GM12878 (cell line): Measurements from ENCODE around the gene IFIT3. TPM values are rescaled to one million over a fixed set of nuclear protein-coding genes. Genes with fewer than 3 reads are reported as not detected.

Source experiments
- ASH2L ChIP-seq: fragments of 300-600, 200-600 bp; sonication (generic); IDR thresholded peaks from 2 replicates; pipeline ENCODE4 v1.6.1; 2017; ENCODE audit warnings: low read depth, mild to moderate bottlenecking, borderline replicate concordance
- BCL11A ChIP-seq: IDR thresholded peaks from 2 replicates; pipeline ENCODE4 v1.6.1; 2011; ENCODE audit warnings: low read depth, low read length
- EED ChIP-seq: sonication (generic); IDR thresholded peaks from 2 replicates; pipeline ENCODE4 v1.6.1; 2016; ENCODE audit warnings: antibody characterized with exemption, low read depth
- FOS ChIP-seq: IDR thresholded peaks from 3 replicates; pipeline ENCODE4 v1.6.1; 2011; ENCODE audit warnings: borderline replicate concordance; ENCODE audit not compliant: insufficient read length; ENCODE audit errors: extremely low read depth
- FOXM1 ChIP-seq: IDR thresholded peaks from 2 replicates; pipeline ENCODE4 v1.6.1; 2012; ENCODE audit warnings: low read depth, mild to moderate bottlenecking, inconsistent platforms, low read length, moderate library complexity
- IKZF1 ChIP-seq: fragments of 450-650 bp; conservative IDR thresholded peaks from 2 replicates; pipeline ENCODE4 v1.6.1; 2017; ENCODE audit warnings: antibody characterized with exemption, mild to moderate bottlenecking
- JUND ChIP-seq: IDR thresholded peaks from 2 replicates; pipeline ENCODE4 v1.6.1; 2012; ENCODE audit warnings: low read depth, mild to moderate bottlenecking, low read length, improper control_type of control experiment, moderate library complexity
- KDM1A ChIP-seq: fragments of 200-600 bp; sonication (generic); IDR thresholded peaks from 2 replicates; pipeline ENCODE4 v1.6.1; 2016; ENCODE audit warnings: borderline replicate concordance
- MYB ChIP-seq: fragments of 150-350 bp; IDR thresholded peaks from 2 replicates; pipeline ENCODE4 v1.6.1; 2014; ENCODE audit warnings: mild to moderate bottlenecking, low read depth, low read length, borderline replicate concordance
- NFXL1 ChIP-seq: fragments of 450-650 bp; IDR thresholded peaks from 2 replicates; pipeline ENCODE4 v1.6.1; 2017; ENCODE audit warnings: antibody characterized with exemption, mild to moderate bottlenecking, borderline replicate concordance
- NR2C2 ChIP-seq: IDR thresholded peaks from 2 replicates; pipeline ENCODE4 v1.6.1; 2011; ENCODE audit warnings: borderline replicate concordance, low read depth; ENCODE audit not compliant: control insufficient read depth, insufficient read length
- POLR2AphosphoS2 ChIP-seq: IDR thresholded peaks from 2 replicates; pipeline ENCODE4 v1.6.1; 2011; ENCODE audit warnings: low read depth, mild to moderate bottlenecking, low read length, improper control_type of control experiment, moderate library complexity
- PRDM15 ChIP-seq: fragments of 450-650 bp; formaldehyde crosslinking; IDR thresholded peaks from 2 replicates; pipeline ENCODE4 v1.4.0; 2020; ENCODE audit warnings: mild to moderate bottlenecking, moderate library complexity
- RAD21 ChIP-seq: IDR thresholded peaks from 2 replicates; pipeline ENCODE4 v1.6.1; 2011; ENCODE audit warnings: mild to moderate bottlenecking, low read depth, low read length, moderate library complexity; ENCODE audit not compliant: insufficient read depth
- RB1 ChIP-seq: fragments of 450-650 bp; formaldehyde crosslinking; IDR thresholded peaks from 2 replicates; pipeline ENCODE4 v1.6.1; 2017; ENCODE audit warnings: mild to moderate bottlenecking, borderline replicate concordance
- RFX5 ChIP-seq: IDR thresholded peaks from 2 replicates; pipeline ENCODE4 v1.6.1; 2011; ENCODE audit warnings: low read depth, low read length, improper control_type of control experiment
- SIX5 ChIP-seq: IDR thresholded peaks from 2 replicates; pipeline ENCODE4 v1.6.1; 2011; ENCODE audit warnings: mild to moderate bottlenecking, low read depth, low read length, moderate library complexity; ENCODE audit not compliant: severe bottlenecking
- SMAD1 ChIP-seq: fragments of 450-650 bp; IDR thresholded peaks from 2 replicates; pipeline ENCODE4 v1.6.1; 2018; ENCODE audit warnings: mild to moderate bottlenecking, low read depth; ENCODE audit not compliant: partially characterized antibody
- SREBF2 ChIP-seq: IDR thresholded peaks from 2 replicates; pipeline ENCODE4 v1.6.1; 2012; ENCODE audit warnings: mild to moderate bottlenecking, low read length
- STAT3 ChIP-seq: IDR thresholded peaks from 2 replicates; pipeline ENCODE4 v1.6.1; 2011; ENCODE audit warnings: low read depth, low read length, improper control_type of control experiment
- TBL1XR1 ChIP-seq: IDR thresholded peaks from 2 replicates; pipeline ENCODE4 v1.6.1; 2012; ENCODE audit warnings: low read depth, low read length, improper control_type of control experiment
- polyA plus RNA-seq, 11 experiments: library from polyadenylated mRNA; depleted of rRNA in 4 of 11; unstranded in 6 of 11; stranded (reverse) in 5 of 11; fragments of >200 nt; fragmentation: Nextera tagmentation in 4 of 11; fragmentation: Illumina TruSeq in 1 of 11; extraction: Ambion mirVana in 4 of 11; extraction: Trizol in 1 of 11; gene quantifications; 1 replicate in 1 of 11; 2 replicates in 10 of 11; pipeline versions ENCODE4 v1.2.1 to v1.2.3, GENCODE V29; 2011 to 2016; ENCODE audit warnings: inconsistent platforms in 2 of 11, missing spikeins in 2 of 11, low read depth in 1 of 11
- total RNA-seq, 4 experiments: library from RNA; depleted of rRNA in 3 of 4; stranded (reverse); fragments of >200 nt in 3 of 4; fragmentation: Illumina TruSeq in 1 of 4; extraction: Trizol in 1 of 4; gene quantifications; 2 replicates each; pipeline versions ENCODE4 v1.2.1 to v1.2.3, GENCODE V29; 2013 to 2021
- TF ChIP-seq, protein P1 (sequence below): fragments of 450-650 bp; IDR thresholded peaks from 2 replicates; pipeline ENCODE4 v1.6.1; 2017; ENCODE audit warnings: low read depth, mild to moderate bottlenecking, moderate library complexity
- TF ChIP-seq, protein P2 (sequence below): fragments of 450-650 bp; conservative IDR thresholded peaks from 2 replicates; pipeline ENCODE4 v1.6.1; 2017; ENCODE audit warnings: mild to moderate bottlenecking, moderate library complexity
- TF ChIP-seq, protein P3 (sequence below): IDR thresholded peaks from 2 replicates; pipeline ENCODE4 v1.6.1; 2012; ENCODE audit warnings: low read depth, low read length, improper control_type of control experiment

The IFIT3 gene
- total and polyA plus RNA-seq, 10 of the 15 experiments (the other 5 are each of a cell fraction or from before 2014, with no cell fraction given), result 27.0 to 70.2 (median 51.1) TPM

DNA sequence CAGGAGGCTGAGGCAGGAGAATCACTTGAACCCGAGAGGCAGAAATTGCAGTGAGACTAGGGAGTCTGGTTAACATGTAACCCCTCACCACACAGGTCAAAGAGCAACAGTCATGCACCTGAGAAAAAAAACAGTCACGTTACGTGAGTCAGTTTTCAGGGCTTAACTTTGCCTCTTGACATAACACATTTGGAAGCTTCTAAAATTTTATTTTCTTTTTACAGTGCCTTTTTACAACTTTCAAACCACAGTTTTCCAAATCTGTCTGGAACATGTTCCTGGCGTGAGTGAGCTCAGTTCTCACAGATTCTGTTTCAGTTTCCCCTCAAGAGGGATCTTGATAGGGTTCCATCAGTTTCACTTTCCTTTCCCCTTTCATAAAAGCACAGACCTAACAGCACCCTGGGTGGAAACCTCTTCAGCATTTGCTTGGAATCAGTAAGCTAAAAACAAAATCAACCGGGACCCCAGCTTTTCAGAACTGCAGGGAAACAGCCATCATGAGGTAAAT, 4.4 kb downstream of the IFIT3 start (continued):
- TF ChIP-seq, protein P1, sequence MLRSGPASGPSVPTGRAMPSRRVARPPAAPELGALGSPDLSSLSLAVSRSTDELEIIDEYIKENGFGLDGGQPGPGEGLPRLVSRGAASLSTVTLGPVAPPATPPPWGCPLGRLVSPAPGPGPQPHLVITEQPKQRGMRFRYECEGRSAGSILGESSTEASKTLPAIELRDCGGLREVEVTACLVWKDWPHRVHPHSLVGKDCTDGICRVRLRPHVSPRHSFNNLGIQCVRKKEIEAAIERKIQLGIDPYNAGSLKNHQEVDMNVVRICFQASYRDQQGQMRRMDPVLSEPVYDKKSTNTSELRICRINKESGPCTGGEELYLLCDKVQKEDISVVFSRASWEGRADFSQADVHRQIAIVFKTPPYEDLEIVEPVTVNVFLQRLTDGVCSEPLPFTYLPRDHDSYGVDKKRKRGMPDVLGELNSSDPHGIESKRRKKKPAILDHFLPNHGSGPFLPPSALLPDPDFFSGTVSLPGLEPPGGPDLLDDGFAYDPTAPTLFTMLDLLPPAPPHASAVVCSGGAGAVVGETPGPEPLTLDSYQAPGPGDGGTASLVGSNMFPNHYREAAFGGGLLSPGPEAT, result peak; percentile 81
- TF ChIP-seq RB1, result no peak
- no peak for TF ChIP-seq KDM1A
- TF ChIP-seq, protein P2, sequence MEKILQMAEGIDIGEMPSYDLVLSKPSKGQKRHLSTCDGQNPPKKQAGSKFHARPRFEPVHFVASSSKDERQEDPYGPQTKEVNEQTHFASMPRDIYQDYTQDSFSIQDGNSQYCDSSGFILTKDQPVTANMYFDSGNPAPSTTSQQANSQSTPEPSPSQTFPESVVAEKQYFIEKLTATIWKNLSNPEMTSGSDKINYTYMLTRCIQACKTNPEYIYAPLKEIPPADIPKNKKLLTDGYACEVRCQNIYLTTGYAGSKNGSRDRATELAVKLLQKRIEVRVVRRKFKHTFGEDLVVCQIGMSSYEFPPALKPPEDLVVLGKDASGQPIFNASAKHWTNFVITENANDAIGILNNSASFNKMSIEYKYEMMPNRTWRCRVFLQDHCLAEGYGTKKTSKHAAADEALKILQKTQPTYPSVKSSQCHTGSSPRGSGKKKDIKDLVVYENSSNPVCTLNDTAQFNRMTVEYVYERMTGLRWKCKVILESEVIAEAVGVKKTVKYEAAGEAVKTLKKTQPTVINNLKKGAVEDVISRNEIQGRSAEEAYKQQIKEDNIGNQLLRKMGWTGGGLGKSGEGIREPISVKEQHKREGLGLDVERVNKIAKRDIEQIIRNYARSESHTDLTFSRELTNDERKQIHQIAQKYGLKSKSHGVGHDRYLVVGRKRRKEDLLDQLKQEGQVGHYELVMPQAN, result 0 out of 2 replicates have a peak, but pooled peaks have one; percentile 47
- no peak for TF ChIP-seq JUND
- TF ChIP-seq SIX5, result no peak
- TF ChIP-seq FOXM1, result no peak
- TF ChIP-seq FOS, result no peak
- TF ChIP-seq, protein P3, sequence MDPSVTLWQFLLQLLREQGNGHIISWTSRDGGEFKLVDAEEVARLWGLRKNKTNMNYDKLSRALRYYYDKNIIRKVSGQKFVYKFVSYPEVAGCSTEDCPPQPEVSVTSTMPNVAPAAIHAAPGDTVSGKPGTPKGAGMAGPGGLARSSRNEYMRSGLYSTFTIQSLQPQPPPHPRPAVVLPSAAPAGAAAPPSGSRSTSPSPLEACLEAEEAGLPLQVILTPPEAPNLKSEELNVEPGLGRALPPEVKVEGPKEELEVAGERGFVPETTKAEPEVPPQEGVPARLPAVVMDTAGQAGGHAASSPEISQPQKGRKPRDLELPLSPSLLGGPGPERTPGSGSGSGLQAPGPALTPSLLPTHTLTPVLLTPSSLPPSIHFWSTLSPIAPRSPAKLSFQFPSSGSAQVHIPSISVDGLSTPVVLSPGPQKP, result no peak
- TF ChIP-seq STAT3, result no peak
- no peak for TF ChIP-seq NFXL1
- no peak for TF ChIP-seq ASH2L
- TF ChIP-seq SREBF2, result no peak
- no peak for TF ChIP-seq PRDM15
- peak; percentile 37; the same call in 1 of the 2 replicates for TF ChIP-seq BCL11A
- TF ChIP-seq POLR2AphosphoS2, result no peak
- 0 out of 2 replicates have a peak, but pooled peaks have one; percentile 54 for TF ChIP-seq TBL1XR1
- TF ChIP-seq IKZF1, result peak; percentile 92
- TF ChIP-seq NR2C2, result no peak
- no peak for TF ChIP-seq SMAD1
- peak; percentile 87 for TF ChIP-seq EED
- TF ChIP-seq MYB, result no peak
- no peak for TF ChIP-seq RFX5
- no peak for TF ChIP-seq RAD21
